HL-60 (cell line): Measurements from ENCODE around the gene CFAP97D2.
"Not testable (repeated sequence)": the region's sequence is repeated elsewhere in the genome, so short reads cannot be mapped to it uniquely, and the experiment has no call there.

ENCODE experiments used
- DNase-seq, 2 experiments: peaks; one replicate each; pipeline ENCODE4 v3.0.0-alpha.2; 2010 to 2020; ENCODE audit warnings: low read depth in 1 of 2, low spot score in 1 of 2
- H3K27ac ChIP-seq: fragments of 250-450 bp; sonication (Bioruptor Pico); replicated peaks from 2 replicates; pipeline ENCODE4 v1.5.1; 2020; ENCODE audit warnings: mild to moderate bottlenecking, moderate library complexity
- H3K27me3 ChIP-seq: fragments of 250-450 bp; sonication (Bioruptor Pico); 2 replicates; pipeline ENCODE4 v1.5.1; 2021; ENCODE audit warnings: mild to moderate bottlenecking, moderate library complexity; ENCODE audit not compliant: insufficient read depth, poor library complexity, severe bottlenecking
- H3K4me3 ChIP-seq: replicated peaks from 2 replicates; pipeline ENCODE4 v1.5.1; 2011; ENCODE audit warnings: mild to moderate bottlenecking, control low read depth, low read length; ENCODE audit not compliant: insufficient read depth
- CTCF ChIP-seq: IDR thresholded peaks from one replicate; pipeline ENCODE4 v1.5.1; 2011; ENCODE audit warnings: low read length, control low read depth, inconsistent platforms; ENCODE audit not compliant: insufficient read depth
- GABPA ChIP-seq: IDR thresholded peaks from 2 replicates; pipeline ENCODE4 v1.6.1; 2012; ENCODE audit warnings: low read depth
- POLR2AphosphoS5 ChIP-seq: IDR thresholded peaks from 2 replicates; pipeline ENCODE4 v1.6.1; 2012; ENCODE audit warnings: low read depth
- REST ChIP-seq: IDR thresholded peaks from 2 replicates; pipeline ENCODE4 v1.6.1; 2012; ENCODE audit warnings: low read depth; ENCODE audit not compliant: insufficient replicate concordance
- SPI1 ChIP-seq: IDR thresholded peaks from 2 replicates; pipeline ENCODE4 v1.6.1; 2012; ENCODE audit warnings: low read depth, mild to moderate bottlenecking, borderline replicate concordance

The CFAP97D2 gene

GRCh38 chr13:114146173-114146572, 32.9 kb upstream of the CFAP97D2 start:
- Histone ChIP-seq H3K27ac (no peak overlapping the region), H3K4me3 (no peak overlapping the region), H3K27me3 (no peaks in the 10 kb centered on the region)
- TF ChIP-seq SPI1, result no peak
- no peak for TF ChIP-seq GABPA
- TF ChIP-seq POLR2AphosphoS5, result no peak
- no peak for DNase-seq

GRCh38 chr13:114146629-114147028, 32.4 kb upstream of the CFAP97D2 start:
- Histone ChIP-seq H3K27me3 (no peaks in the 10 kb centered on the region), H3K27ac (no peak overlapping the region), H3K4me3 (no peak overlapping the region)
- no peak for TF ChIP-seq SPI1
- no peak for TF ChIP-seq GABPA
- no peak for TF ChIP-seq POLR2AphosphoS5
- TF ChIP-seq REST, result no peak
- no peak for TF ChIP-seq CTCF
- DNase-seq, result no peak

- H3K27ac ChIP-seq, result peak overlapping the region; percentile 34; the same call in 1 of the 2 replicates
- no peaks in the 10 kb centered on the region for H3K27me3 ChIP-seq
- TF ChIP-seq CTCF (no peak), GABPA (no peak), REST (no peak), POLR2AphosphoS5 (no peak), SPI1 (no peak)
- DNase-seq, result no peak
- no peak overlapping the region for H3K4me3 ChIP-seq
Measured at GRCh38 chr13:114147803-114148520, 31.1 kb upstream of the CFAP97D2 start.

GRCh38 chr13:114148521-114148855, 30.6 kb upstream of the CFAP97D2 start:
- peak in 1 of 2 experiments; percentile 80 for DNase-seq
- Histone ChIP-seq H3K27ac (peak overlapping the region; percentile 34; the same call in 1 of the 2 replicates), H3K27me3 (no peaks in the 10 kb centered on the region), H3K4me3 (no peak overlapping the region)
- TF ChIP-seq SPI1, result no peak
- no peak for TF ChIP-seq GABPA
- no peak for TF ChIP-seq REST
- TF ChIP-seq POLR2AphosphoS5, result 0 out of 2 replicates have a peak, but pooled peaks have one; percentile 26
- no peak for TF ChIP-seq CTCF

- peak overlapping the region; percentile 34; the same call in 1 of the 2 replicates for H3K27ac ChIP-seq
- not testable (repeated sequence) for DNase-seq, H3K27me3 ChIP-seq, H3K4me3 ChIP-seq
Measured at GRCh38 chr13:114148886-114149285, 30.2 kb upstream of the CFAP97D2 start.
